Panc1 (cell line): ENCODE measurements around the gene OLFML2B. TPM values are rescaled to one million over a fixed set of nuclear protein-coding genes. Genes with fewer than 3 reads are reported as not detected.

Experiments
- ATAC-seq: fragments of 200-7000 bp; cut with Tn5 transposase; 2 replicates; pipeline ENCODE4 v1.9.1; 2020; ENCODE audit warnings: mild to moderate bottlenecking, moderate library complexity
- BruUV-seq: library from RNA; stranded (reverse); fragments of 400-500 nt; replicated peaks from 2 replicates; lab custom pipeline; 2021; lab: Mats Ljungman, UMichigan
- CTCF ChIA-PET: fragments of 300-600 bp; sonication (Branson Sonifier 250); formaldehyde crosslinking; loops from one replicate; lab custom pipeline; 2022; ENCODE audit warnings: antibody characterized with exemption; lab: Charles Lee
- POLR2A ChIA-PET: fragments of 300-600 bp; sonication (Branson Sonifier 250); formaldehyde crosslinking; loops from one replicate; lab custom pipeline; 2022; ENCODE audit warnings: antibody characterized with exemption; lab: Charles Lee
- DNase-seq: peaks from one replicate; pipeline ENCODE4 v3.0.0-alpha.2; 2010; ENCODE audit warnings: low read depth, low spot score
- H3K27ac ChIP-seq: 2 replicates; pipeline ENCODE4 v1.5.1; 2011; ENCODE audit warnings: mild to moderate bottlenecking, low read length, inconsistent platforms
- H3K27me3 ChIP-seq: fragments of 200-500 bp; sonication (Bioruptor generic); 2 replicates; pipeline ENCODE4 v1.6.0; 2014; ENCODE audit warnings: low read length, inconsistent platforms; ENCODE audit not compliant: control insufficient read depth, insufficient read depth
- H3K36me3 ChIP-seq: fragments of 200-500 bp; sonication (Bioruptor generic); 2 replicates; pipeline ENCODE4 v1.5.1; 2014; ENCODE audit warnings: inconsistent platforms, mild to moderate bottlenecking, low read length, moderate library complexity; ENCODE audit not compliant: control insufficient read depth, insufficient read depth
- H3K4me1 ChIP-seq: 2 replicates; pipeline ENCODE4 v1.5.1; 2011; ENCODE audit warnings: inconsistent platforms, mild to moderate bottlenecking, low read length, moderate library complexity; ENCODE audit not compliant: control insufficient read depth, insufficient read depth
- H3K4me3 ChIP-seq, 2 experiments: 2 replicates each; pipeline ENCODE4 v1.5.1; 2011 to 2012; ENCODE audit warnings: low read depth in 2 of 2, low read length in 2 of 2, mild to moderate bottlenecking in 2 of 2, inconsistent platforms in 1 of 2, moderate library complexity in 1 of 2
- H3K9me3 ChIP-seq: fragments of 200-500 bp; sonication (Bioruptor generic); 2 replicates; pipeline ENCODE4 v1.5.1; 2014; ENCODE audit warnings: low read depth, mild to moderate bottlenecking, inconsistent platforms, low read length, moderate library complexity; ENCODE audit not compliant: control insufficient read depth, insufficient read depth
- CTCF ChIP-seq: fragments of 450-650 bp; IDR thresholded peaks from 2 replicates; pipeline ENCODE4 v1.5.1; 2017; ENCODE audit warnings: mild to moderate bottlenecking
- POLR2AphosphoS5 ChIP-seq: IDR thresholded peaks from 2 replicates; pipeline ENCODE4 v1.6.1; 2012; ENCODE audit warnings: mild to moderate bottlenecking, low read depth, low read length, moderate library complexity
- SIN3A ChIP-seq: IDR thresholded peaks from 2 replicates; pipeline ENCODE4 v1.6.1; 2012; ENCODE audit warnings: low read depth, mild to moderate bottlenecking, low read length, moderate library complexity, borderline replicate concordance; ENCODE audit not compliant: insufficient read depth
- TCF7L2 ChIP-seq: IDR thresholded peaks from 2 replicates; pipeline ENCODE4 v1.6.1; 2011; ENCODE audit warnings: mild to moderate bottlenecking, low read depth, low read length, inconsistent platforms
- in situ Hi-C: cut with HindIII; loops from 2 replicates; pipeline ENCODE4 v1.10.0; 2016; ENCODE audit warnings: low sequenced_read_pairs, low pct_unique_long_range_greater_than_20kb
- intact Hi-C: fragments of 100-400 bp; cut with micrococcal nuclease; formaldehyde crosslinking; loops from one replicate; pipeline ENCODE4 v1.10.0; 2022; ENCODE audit not compliant: unreplicated experiment
- total RNA-seq: library from RNA; stranded (reverse); gene quantifications from one replicate; pipeline ENCODE4 v1.2.1, GENCODE V29; 2021; ENCODE audit not compliant: unreplicated experiment
- TF ChIP-seq, protein P1 (sequence below), 2 experiments: IDR thresholded peaks; 2 replicates each; pipeline ENCODE4 v1.6.1; 2011 to 2012; ENCODE audit warnings: low read depth in 2 of 2, control low read depth in 1 of 2, low read length in 1 of 2, mild to moderate bottlenecking in 1 of 2, moderate library complexity in 1 of 2; ENCODE audit not compliant: insufficient read depth in 1 of 2

The OLFML2B gene
- total RNA-seq, 1 experiment from 2014 or later = 1.5 TPM

DNA sequence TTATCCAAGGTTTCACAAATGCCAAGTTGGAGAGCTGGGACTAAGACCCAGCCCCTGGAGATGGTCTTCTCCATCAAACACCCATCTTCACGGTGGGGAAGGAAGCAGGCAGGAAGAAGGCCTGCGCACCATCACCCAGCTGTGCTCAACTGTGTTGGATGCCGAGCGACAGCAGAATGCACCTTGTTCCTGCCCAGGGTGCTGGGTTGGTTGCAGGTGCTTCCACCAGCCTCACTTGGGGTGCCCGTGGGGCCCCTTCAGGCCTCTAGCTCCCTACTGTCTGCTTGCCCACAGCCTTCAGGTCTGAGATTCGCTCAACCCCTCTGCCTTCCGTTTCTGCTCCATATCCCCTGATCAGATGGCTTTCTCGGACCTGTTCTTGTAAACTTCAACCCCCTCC is 42.5 kb downstream of the OLFML2B start:
- no TSS peak for BruUV-seq
- Histone ChIP-seq H3K4me1 (no peaks in the 10 kb centered on the region), H3K27me3 (peaks cover 9% of the 10 kb centered on the region; the same call in 1 of the 2 replicates), H3K27ac (no peak overlapping the region), H3K36me3 (no peaks in the 10 kb centered on the region), H3K4me3 (no peak overlapping the region), H3K9me3 (no peaks in the 10 kb centered on the region)
- POLR2A ChIA-PET = interaction anchor here (0.5 kb wide), 1 partner anchor 33 kb away, joined by 5 read pairs; no protein-coding TSS in a partner anchor
- CTCF ChIA-PET = no interaction called here
- in situ Hi-C loops (no loop called here), intact Hi-C loops (no loop called here)
- DNase-seq = no peak
- TF ChIP-seq TCF7L2 = no peak
- TF ChIP-seq, protein P1, sequence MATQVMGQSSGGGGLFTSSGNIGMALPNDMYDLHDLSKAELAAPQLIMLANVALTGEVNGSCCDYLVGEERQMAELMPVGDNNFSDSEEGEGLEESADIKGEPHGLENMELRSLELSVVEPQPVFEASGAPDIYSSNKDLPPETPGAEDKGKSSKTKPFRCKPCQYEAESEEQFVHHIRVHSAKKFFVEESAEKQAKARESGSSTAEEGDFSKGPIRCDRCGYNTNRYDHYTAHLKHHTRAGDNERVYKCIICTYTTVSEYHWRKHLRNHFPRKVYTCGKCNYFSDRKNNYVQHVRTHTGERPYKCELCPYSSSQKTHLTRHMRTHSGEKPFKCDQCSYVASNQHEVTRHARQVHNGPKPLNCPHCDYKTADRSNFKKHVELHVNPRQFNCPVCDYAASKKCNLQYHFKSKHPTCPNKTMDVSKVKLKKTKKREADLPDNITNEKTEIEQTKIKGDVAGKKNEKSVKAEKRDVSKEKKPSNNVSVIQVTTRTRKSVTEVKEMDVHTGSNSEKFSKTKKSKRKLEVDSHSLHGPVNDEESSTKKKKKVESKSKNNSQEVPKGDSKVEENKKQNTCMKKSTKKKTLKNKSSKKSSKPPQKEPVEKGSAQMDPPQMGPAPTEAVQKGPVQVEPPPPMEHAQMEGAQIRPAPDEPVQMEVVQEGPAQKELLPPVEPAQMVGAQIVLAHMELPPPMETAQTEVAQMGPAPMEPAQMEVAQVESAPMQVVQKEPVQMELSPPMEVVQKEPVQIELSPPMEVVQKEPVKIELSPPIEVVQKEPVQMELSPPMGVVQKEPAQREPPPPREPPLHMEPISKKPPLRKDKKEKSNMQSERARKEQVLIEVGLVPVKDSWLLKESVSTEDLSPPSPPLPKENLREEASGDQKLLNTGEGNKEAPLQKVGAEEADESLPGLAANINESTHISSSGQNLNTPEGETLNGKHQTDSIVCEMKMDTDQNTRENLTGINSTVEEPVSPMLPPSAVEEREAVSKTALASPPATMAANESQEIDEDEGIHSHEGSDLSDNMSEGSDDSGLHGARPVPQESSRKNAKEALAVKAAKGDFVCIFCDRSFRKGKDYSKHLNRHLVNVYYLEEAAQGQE (IDR thresholded peaks at IDR 0.05; ENCODE audit: insufficient read depth in 1 of 2, low read depth in 2 of 2, low read length in 1 of 2) = no peak
- no peak for TF ChIP-seq CTCF
- no peak for TF ChIP-seq POLR2AphosphoS5
- no peak for TF ChIP-seq SIN3A
- no peak for ATAC-seq

- POLR2A ChIA-PET = no interaction called here
- Histone ChIP-seq H3K27me3 (peaks cover 19% of the 10 kb centered on the region), H3K36me3 (no peaks in the 10 kb centered on the region), H3K4me1 (no peaks in the 10 kb centered on the region), H3K9me3 (no peaks in the 10 kb centered on the region), H3K4me3 (no peak overlapping the region), H3K27ac (no peak overlapping the region)
- TF ChIP-seq TCF7L2 (no peak), CTCF (no peak)
- TF ChIP-seq, protein P1 (IDR thresholded peaks at IDR 0.05; ENCODE audit: insufficient read depth in 1 of 2, low read depth in 2 of 2, low read length in 1 of 2) = no peak
- DNase-seq (no peak), ATAC-seq (no peak)
- in situ Hi-C loops = no loop called here
- CTCF ChIA-PET = no interaction called here
- intact Hi-C loops = no loop called here
- no TSS peak for BruUV-seq
Observed at GRCh38 chr1:161978011-161978790, 45.5 kb downstream of the OLFML2B start.
